HEK293 (cell line): ENCODE measurements around the gene ZDHHC14.

Experiments
- CTCF ChIP-seq: fragments of 450-650 bp; formaldehyde crosslinking; IDR thresholded peaks from 2 replicates; pipeline ENCODE4 v1.5.1; 2016; ENCODE audit warnings: missing biosample characterization, missing genetic modification characterization
- EGR2 ChIP-seq: fragments of 450-650 bp; formaldehyde crosslinking; IDR thresholded peaks from 2 replicates; pipeline ENCODE4 v1.5.1; 2016; ENCODE audit warnings: low read depth, missing biosample characterization, missing genetic modification characterization
- SP2 ChIP-seq: fragments of 450-650 bp; formaldehyde crosslinking; IDR thresholded peaks from 2 replicates; pipeline ENCODE4 v1.5.1; 2016; ENCODE audit warnings: missing biosample characterization, missing genetic modification characterization
- YY1 ChIP-seq: fragments of 450-650 bp; formaldehyde crosslinking; IDR thresholded peaks from 2 replicates; pipeline ENCODE4 v1.5.1; 2018; ENCODE audit warnings: missing biosample characterization, missing genetic modification characterization
- ZBTB17 ChIP-seq: fragments of 450-650 bp; formaldehyde crosslinking; IDR thresholded peaks from 2 replicates; pipeline ENCODE4 v1.5.1; 2016; ENCODE audit warnings: missing biosample characterization, missing genetic modification characterization
- ZBTB26 ChIP-seq: fragments of 450-650 bp; formaldehyde crosslinking; optimal IDR thresholded peaks from 2 replicates; pipeline ENCODE3; 2016; ENCODE audit warnings: missing biosample characterization, mild to moderate bottlenecking, missing genetic modification characterization
- ZNF202 ChIP-seq: fragments of 450-650 bp; formaldehyde crosslinking; IDR thresholded peaks from 2 replicates; pipeline ENCODE4 v1.5.1; 2016; ENCODE audit warnings: missing biosample characterization, missing genetic modification characterization, borderline replicate concordance
- ZNF274 ChIP-seq, 2 experiments: fragments of 200-500 bp in 1 of 2; fragments of 450-650 bp in 1 of 2; sonication (Bioruptor generic) in 1 of 2; formaldehyde crosslinking in 1 of 2; IDR thresholded peaks; 2 replicates each; pipeline versions ENCODE4 v1.5.1 to v1.6.1; 2014 to 2016; ENCODE audit warnings: borderline replicate concordance in 1 of 2, inconsistent platforms in 1 of 2, low read length in 1 of 2, missing biosample characterization in 1 of 2, missing genetic modification characterization in 1 of 2
- ZNF645 ChIP-seq: fragments of 450-650 bp; formaldehyde crosslinking; IDR thresholded peaks from 2 replicates; pipeline ENCODE4; 2016; ENCODE audit warnings: missing biosample characterization, missing genetic modification characterization
- TF ChIP-seq, protein P1 (sequence below): fragments of 450-650 bp; formaldehyde crosslinking; IDR thresholded peaks from 2 replicates; pipeline ENCODE4 v1.5.1; 2016; ENCODE audit warnings: missing biosample characterization, missing genetic modification characterization

- TF ChIP-seq ZBTB17 (tag by site-specific recombination): no peak
- TF ChIP-seq CTCF (tag by site-specific recombination): no peak
- TF ChIP-seq ZNF202 (tag by site-specific recombination): no peak
- TF ChIP-seq ZNF274 (IDR thresholded peaks at IDR 0.05; ENCODE audit: low read length): no peak
- no peak for TF ChIP-seq ZNF274 (tag by site-specific recombination; IDR thresholded peaks at IDR 0.05; ENCODE audit: borderline replicate concordance)
- TF ChIP-seq ZBTB26 (tag by site-specific recombination): no peak
- no peak for TF ChIP-seq ZNF645 (tag by site-specific recombination)
- no peak for TF ChIP-seq EGR2 (tag by site-specific recombination)
- TF ChIP-seq SP2 (tag by site-specific recombination): no peak
- no peak for TF ChIP-seq YY1
- TF ChIP-seq, protein P1, sequence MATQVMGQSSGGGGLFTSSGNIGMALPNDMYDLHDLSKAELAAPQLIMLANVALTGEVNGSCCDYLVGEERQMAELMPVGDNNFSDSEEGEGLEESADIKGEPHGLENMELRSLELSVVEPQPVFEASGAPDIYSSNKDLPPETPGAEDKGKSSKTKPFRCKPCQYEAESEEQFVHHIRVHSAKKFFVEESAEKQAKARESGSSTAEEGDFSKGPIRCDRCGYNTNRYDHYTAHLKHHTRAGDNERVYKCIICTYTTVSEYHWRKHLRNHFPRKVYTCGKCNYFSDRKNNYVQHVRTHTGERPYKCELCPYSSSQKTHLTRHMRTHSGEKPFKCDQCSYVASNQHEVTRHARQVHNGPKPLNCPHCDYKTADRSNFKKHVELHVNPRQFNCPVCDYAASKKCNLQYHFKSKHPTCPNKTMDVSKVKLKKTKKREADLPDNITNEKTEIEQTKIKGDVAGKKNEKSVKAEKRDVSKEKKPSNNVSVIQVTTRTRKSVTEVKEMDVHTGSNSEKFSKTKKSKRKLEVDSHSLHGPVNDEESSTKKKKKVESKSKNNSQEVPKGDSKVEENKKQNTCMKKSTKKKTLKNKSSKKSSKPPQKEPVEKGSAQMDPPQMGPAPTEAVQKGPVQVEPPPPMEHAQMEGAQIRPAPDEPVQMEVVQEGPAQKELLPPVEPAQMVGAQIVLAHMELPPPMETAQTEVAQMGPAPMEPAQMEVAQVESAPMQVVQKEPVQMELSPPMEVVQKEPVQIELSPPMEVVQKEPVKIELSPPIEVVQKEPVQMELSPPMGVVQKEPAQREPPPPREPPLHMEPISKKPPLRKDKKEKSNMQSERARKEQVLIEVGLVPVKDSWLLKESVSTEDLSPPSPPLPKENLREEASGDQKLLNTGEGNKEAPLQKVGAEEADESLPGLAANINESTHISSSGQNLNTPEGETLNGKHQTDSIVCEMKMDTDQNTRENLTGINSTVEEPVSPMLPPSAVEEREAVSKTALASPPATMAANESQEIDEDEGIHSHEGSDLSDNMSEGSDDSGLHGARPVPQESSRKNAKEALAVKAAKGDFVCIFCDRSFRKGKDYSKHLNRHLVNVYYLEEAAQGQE: no peak
Observed at GRCh38 chr6:157558487-157559200, 177.7 kb downstream of the ZDHHC14 start.
